ENCODE results near the gene CRISPLD2. TPM values are rescaled to one million over a fixed set of nuclear protein-coding genes. Genes with fewer than 3 reads are reported as not detected.
A peak's percentile ranks its signal among the peaks of the same experiment; 100 is the strongest.

Gene CRISPLD2
- total RNA-seq, 1 donor = 0.99 TPM

GRCh38 chr16:84795329-84796053 is 24.3 kb upstream of the CRISPLD2 start:
- peak overlapping the region; percentile 7 for H3K4me3 ChIP-seq (ENCODE audit: low read depth, low read length)
- no peak for TF ChIP-seq CTCF (IDR thresholded peaks at IDR 0.05; ENCODE audit: insufficient read depth, low read length)
- DNase-seq (ENCODE audit: low read depth) = peak; percentile 99

GRCh38 chr16:84800158-84800978 is 19.4 kb upstream of the CRISPLD2 start:
- no peak overlapping the region for H3K4me3 ChIP-seq (ENCODE audit: low read depth, low read length)
- DNase-seq (ENCODE audit: low read depth) = no peak
- TF ChIP-seq CTCF (IDR thresholded peaks at IDR 0.05; ENCODE audit: insufficient read depth, low read length) = no peak

GRCh38 chr16:84803146-84803545 is 16.6 kb upstream of the CRISPLD2 start:
- DNase-seq (ENCODE audit: low read depth) = no peak
- H3K4me3 ChIP-seq (ENCODE audit: low read depth, low read length) = no peak overlapping the region
- TF ChIP-seq CTCF (IDR thresholded peaks at IDR 0.05; ENCODE audit: insufficient read depth, low read length) = no peak

GRCh38 chr16:84804326-84804725 is 15.5 kb upstream of the CRISPLD2 start:
- no peak overlapping the region for H3K4me3 ChIP-seq (ENCODE audit: low read depth, low read length)
- no peak for TF ChIP-seq CTCF (IDR thresholded peaks at IDR 0.05; ENCODE audit: insufficient read depth, low read length)
- no peak for DNase-seq (ENCODE audit: low read depth)

GRCh38 chr16:84806256-84806889 is 13.4 kb upstream of the CRISPLD2 start:
- no peak for TF ChIP-seq CTCF (IDR thresholded peaks at IDR 0.05; ENCODE audit: insufficient read depth, low read length)

GRCh38 chr16:84806890-84807258 is 12.9 kb upstream of the CRISPLD2 start:
- no peak for DNase-seq (ENCODE audit: low read depth)
- no peak overlapping the region for H3K4me3 ChIP-seq (ENCODE audit: low read depth, low read length)

More at GRCh38 chr16:84806256-84806889, 13.4 kb upstream of the CRISPLD2 start:
- no peak overlapping the region for H3K4me3 ChIP-seq (ENCODE audit: low read depth, low read length)
- DNase-seq (ENCODE audit: low read depth) = peak; percentile 82

More at GRCh38 chr16:84806890-84807258, 12.9 kb upstream of the CRISPLD2 start:
- TF ChIP-seq CTCF (IDR thresholded peaks at IDR 0.05; ENCODE audit: insufficient read depth, low read length) = no peak
